Left colon (tissue), 2 donors: ENCODE data around the gene BEGAIN. TPM values are rescaled to one million over a fixed set of nuclear protein-coding genes. Genes with fewer than 3 reads are reported as not detected.
"Not testable (repeated sequence)": the region's sequence is repeated elsewhere in the genome, so short reads cannot be mapped to it uniquely, and the experiment has no call there.

ENCODE experiments used
- ATAC-seq: fragments of 200-7000 bp; cut with Tn5 transposase; one replicate; pipeline ENCODE4 v1.9.1; 2020; ENCODE audit warnings: mild to moderate bottlenecking, moderate library complexity
- DNase-seq, 2 donors: peaks; one replicate each; pipeline ENCODE4 v3.0.0-alpha.2; 2020
- intact Hi-C, 2 donors: fragments of 100-400 bp; cut with DNase I in 1 of 2; cut with micrococcal nuclease in 1 of 2; formaldehyde crosslinking; loops; one replicate each; pipeline versions ENCODE4 v1.11.2 to v1.14.0; 2022; cut with DNase I, micrococcal nuclease
- total RNA-seq, 2 donors: library from RNA; stranded (reverse); fragmentation: NEBNext Ultra II Directional; extraction: Animal tissue kit (Norgen Biotek cat#: 25700); gene quantifications; one replicate each; pipeline ENCODE4 v1.2.1, GENCODE V29; 2021
- donor health status: DM: no; HTN: no; CAD: no.
- donor health status: DM: yes; HTN: yes; CAD: no.

The BEGAIN gene
- total RNA-seq, 2 donors from 2014 or later, result 1.4 to 2.0 TPM

- DNase-seq (no peak), ATAC-seq (peak; percentile 18)
- intact Hi-C loops, result no loop called here
Observed at GRCh38 chr14:100523131-100523842, 63.9 kb downstream of the BEGAIN start.

- intact Hi-C loops, result no loop called here
- peak; percentile 38 for ATAC-seq
- DNase-seq, result no peak
Observed at GRCh38 chr14:100522616-100523099, 64.6 kb downstream of the BEGAIN start.

GRCh38 chr14:100506053-100506452 lies 81.2 kb downstream of the BEGAIN start:
- intact Hi-C loops, DNase-seq: not testable (repeated sequence)

GRCh38 chr14:100504372-100505078 lies 82.7 kb downstream of the BEGAIN start:
- ATAC-seq (no peak), DNase-seq (no peak)
- intact Hi-C loops, result no loop called here

More at GRCh38 chr14:100506053-100506452, 81.2 kb downstream of the BEGAIN start:
- ATAC-seq, result not testable (repeated sequence)

- DNase-seq, result no peak
- no peak for ATAC-seq
- intact Hi-C loops, result no loop called here
Observed at GRCh38 chr14:100503251-100503650, 84.0 kb downstream of the BEGAIN start.

- intact Hi-C loops, result no loop called here
- DNase-seq (no peak), ATAC-seq (no peak)
Observed at GRCh38 chr14:100502622-100503220, 84.5 kb downstream of the BEGAIN start.

GRCh38 chr14:100500128-100500527 lies 87.1 kb downstream of the BEGAIN start:
- ATAC-seq (no peak), DNase-seq (no peak)
- intact Hi-C loops, result no loop called here

- ATAC-seq (no peak), DNase-seq (no peak)
- intact Hi-C loops, result no loop called here
Observed at GRCh38 chr14:100498068-100498467, 89.1 kb downstream of the BEGAIN start.

GRCh38 chr14:100495917-100496316 lies 91.3 kb downstream of the BEGAIN start:
- no peak for ATAC-seq
- no peak for DNase-seq
- intact Hi-C loops, result no loop called here

- ATAC-seq (peak; percentile 71), DNase-seq (no peak)
- intact Hi-C loops, result no loop called here
Observed at GRCh38 chr14:100494645-100495044, 92.6 kb downstream of the BEGAIN start.

GRCh38 chr14:100490252-100490651 lies 97.0 kb downstream of the BEGAIN start:
- DNase-seq, result no peak
- ATAC-seq, result no peak
- intact Hi-C loops, result no loop called here

GRCh38 chr14:100488057-100488456 lies 99.2 kb downstream of the BEGAIN start:
- DNase-seq, result no peak
- ATAC-seq, result no peak
- intact Hi-C loops, result no loop called here

- intact Hi-C loops, result no loop called here
- no peak for DNase-seq
- no peak for ATAC-seq
Observed at GRCh38 chr14:100487304-100487703, 99.9 kb downstream of the BEGAIN start.

Other genes with a start within 250 kb of the BEGAIN start
- 1 to 10 TPM; 8.4 to 9.9 TPM for gene WDR25, start 210.9 kb downstream of the BEGAIN start, total RNA-seq
- not detected for gene DLK1, start 139.5 kb upstream of the BEGAIN start, total RNA-seq
- 10 to 100 TPM in 1 of 2 donors, 1 to 10 TPM in 1; 8.1 to 13.0 TPM for gene MEG3, start 238.7 kb upstream of the BEGAIN start, total RNA-seq